Endothelial cell of umbilical vein (primary cell): Measurements from ENCODE around the gene COL7A1. TPM values are rescaled to one million over a fixed set of nuclear protein-coding genes. Genes with fewer than 3 reads are reported as not detected.

Experiments
- BruUV-seq: library from RNA; stranded (reverse); fragments of 400-500 nt; replicated peaks from 2 replicates; lab custom pipeline; 2021; lab: Mats Ljungman, UMichigan
- CTCF ChIA-PET: fragments of 300-600, 350-600 bp; sonication (Branson Sonifier 250); formaldehyde crosslinking; loops from one replicate; lab custom pipeline; 2021; ENCODE audit warnings: antibody characterized with exemption, inconsistent platforms; lab: Charles Lee
- POLR2A ChIA-PET: fragments of 300-600, 350-600 bp; sonication (Branson Sonifier 250); formaldehyde crosslinking; loops from one replicate; lab custom pipeline; 2021; ENCODE audit warnings: antibody characterized with exemption, inconsistent platforms; lab: Charles Lee
- DNase-seq: peaks from one replicate; pipeline ENCODE4 v3.0.0-alpha.2; 2011; ENCODE audit warnings: low read depth, low spot score
- FAIRE-seq: peaks from 2 replicates; lab custom pipeline; 2011; peaks lifted over from hg19 to GRCh38; lab: Jason Lieb, UNC
- H2AFZ ChIP-seq: 2 replicates; pipeline ENCODE4 v1.6.0; 2012; ENCODE audit warnings: low read depth, low read length, control low read depth, inconsistent platforms
- H3K27ac ChIP-seq: 2 replicates; pipeline ENCODE4 v1.5.1; 2011; ENCODE audit warnings: low read depth, mild to moderate bottlenecking, control low read depth, low read length, moderate library complexity; ENCODE audit not compliant: insufficient read depth
- H3K27me3 ChIP-seq, 2 experiments: 2 replicates each; pipeline versions ENCODE4 v1.6.0 to v1.6.1; 2011; ENCODE audit warnings: low read length in 2 of 2, mixed read lengths in 1 of 2; ENCODE audit not compliant: control insufficient read depth in 2 of 2, insufficient read depth in 2 of 2
- H3K36me3 ChIP-seq, 2 experiments: 2 replicates in 1 of 2; 3 replicates in 1 of 2; pipeline ENCODE4 v1.5.1; 2011; ENCODE audit warnings: low read length in 2 of 2, mild to moderate bottlenecking in 1 of 2, moderate library complexity in 1 of 2; ENCODE audit not compliant: control insufficient read depth in 2 of 2, insufficient read depth in 2 of 2; ENCODE audit errors: extremely low read depth in 1 of 2
- H3K4me1 ChIP-seq: 3 replicates; pipeline ENCODE4 v1.5.1; 2011; ENCODE audit warnings: mild to moderate bottlenecking, low read length; ENCODE audit not compliant: control insufficient read depth, insufficient read depth; ENCODE audit errors: extremely low read depth
- H3K4me2 ChIP-seq: 2 replicates; pipeline ENCODE4 v1.6.1; 2011; ENCODE audit warnings: low read length, control low read depth, mixed read lengths; ENCODE audit not compliant: insufficient read depth
- H3K4me3 ChIP-seq, 3 experiments: fragments of 200-600 bp in 1 of 3; sonication (generic), shearing (Covaris generic) in 1 of 3; replicated peaks in 1 of 3; 2 replicates each; pipeline ENCODE4 v1.5.1; 2011 to 2016; ENCODE audit warnings: control low read depth in 3 of 3, low read length in 3 of 3, mild to moderate bottlenecking in 2 of 3, inconsistent platforms in 1 of 3, low read depth in 1 of 3, moderate library complexity in 1 of 3; ENCODE audit not compliant: insufficient read depth in 1 of 3
- H3K79me2 ChIP-seq: 2 replicates; pipeline ENCODE4 v1.6.0; 2012; ENCODE audit warnings: low read length, inconsistent platforms; ENCODE audit not compliant: control insufficient read depth, insufficient read depth
- H3K9ac ChIP-seq: replicated peaks from 2 replicates; pipeline ENCODE3; 2011; ENCODE audit warnings: low read length, control low read depth; ENCODE audit not compliant: insufficient read depth; ENCODE audit errors: extremely low read depth
- H3K9me1 ChIP-seq: replicated peaks from 3 replicates; pipeline ENCODE4 v1.6.0; 2011; ENCODE audit warnings: mild to moderate bottlenecking, low read length; ENCODE audit not compliant: control insufficient read depth, insufficient read depth; ENCODE audit errors: extremely low read depth
- H3K9me3 ChIP-seq: replicated peaks from 2 replicates; pipeline ENCODE4 v1.5.1; 2012; ENCODE audit warnings: low read length, inconsistent platforms; ENCODE audit not compliant: control insufficient read depth, insufficient read depth
- H4K20me1 ChIP-seq: replicated peaks from 2 replicates; pipeline ENCODE3; 2011; ENCODE audit warnings: mild to moderate bottlenecking, low read length; ENCODE audit not compliant: control insufficient read depth, insufficient read depth; ENCODE audit errors: extremely low read depth
- EZH2 ChIP-seq: IDR thresholded peaks from 2 replicates; pipeline ENCODE4 v1.6.1; 2012; ENCODE audit warnings: borderline replicate concordance, low read depth, mild to moderate bottlenecking, moderate library complexity, low read length, inconsistent platforms; ENCODE audit not compliant: severe bottlenecking
- GATA2 ChIP-seq: IDR thresholded peaks from 2 replicates; pipeline ENCODE4 v1.7.0; 2011; ENCODE audit warnings: low read depth, mild to moderate bottlenecking, moderate library complexity, mixed read lengths, low read length; ENCODE audit not compliant: insufficient read length, insufficient read depth
- MAX ChIP-seq: IDR thresholded peaks from 2 replicates; pipeline ENCODE4 v1.6.1; 2011; ENCODE audit not compliant: insufficient read depth, insufficient read length
- MYC ChIP-seq: IDR thresholded peaks from one replicate; pipeline ENCODE4 v1.6.1; 2011; ENCODE audit warnings: mild to moderate bottlenecking, low read depth, low read length
- POLR2A ChIP-seq: IDR thresholded peaks from 2 replicates; pipeline ENCODE4 v1.6.1; 2012; ENCODE audit warnings: low read depth, mild to moderate bottlenecking, control low read depth, low read length
- POLR2AphosphoS5 ChIP-seq: IDR thresholded peaks from 2 replicates; pipeline ENCODE4 v1.6.1; 2012; ENCODE audit warnings: low read depth, mild to moderate bottlenecking, control low read depth, low read length, moderate library complexity; ENCODE audit not compliant: insufficient read depth
- dilution Hi-C: fragments of 300-500 bp; cut with MboI; formaldehyde crosslinking; loops from one replicate; pipeline ENCODE4 v1.15.0; 2019; ENCODE audit warnings: low sequenced_read_pairs; ENCODE audit not compliant: extremely low pct_ligation_motif_present
- intact Hi-C: fragments of 100-400 bp; cut with micrococcal nuclease; formaldehyde crosslinking; loops from one replicate; pipeline ENCODE4 v1.10.0; 2022
- polyA plus RNA-seq, 4 experiments: library from polyadenylated mRNA; depleted of rRNA in 3 of 4; stranded (reverse) in 3 of 4; unstranded in 1 of 4; fragments of >200 nt; gene quantifications; 2 replicates each; pipeline versions ENCODE4 v1.2.1 to v1.2.3, GENCODE V29; 2011 to 2012; ENCODE audit warnings: missing spikeins in 1 of 4
- total RNA-seq: library from RNA; stranded (reverse); gene quantifications from 2 replicates; pipeline ENCODE4 v1.2.3, GENCODE V29; 2021

Gene COL7A1
- total and polyA plus RNA-seq, 2 donors (not counting 3 experiments of a cell fraction or from before 2014, with no cell fraction given): 0.55 to 1.9 TPM

DNA sequence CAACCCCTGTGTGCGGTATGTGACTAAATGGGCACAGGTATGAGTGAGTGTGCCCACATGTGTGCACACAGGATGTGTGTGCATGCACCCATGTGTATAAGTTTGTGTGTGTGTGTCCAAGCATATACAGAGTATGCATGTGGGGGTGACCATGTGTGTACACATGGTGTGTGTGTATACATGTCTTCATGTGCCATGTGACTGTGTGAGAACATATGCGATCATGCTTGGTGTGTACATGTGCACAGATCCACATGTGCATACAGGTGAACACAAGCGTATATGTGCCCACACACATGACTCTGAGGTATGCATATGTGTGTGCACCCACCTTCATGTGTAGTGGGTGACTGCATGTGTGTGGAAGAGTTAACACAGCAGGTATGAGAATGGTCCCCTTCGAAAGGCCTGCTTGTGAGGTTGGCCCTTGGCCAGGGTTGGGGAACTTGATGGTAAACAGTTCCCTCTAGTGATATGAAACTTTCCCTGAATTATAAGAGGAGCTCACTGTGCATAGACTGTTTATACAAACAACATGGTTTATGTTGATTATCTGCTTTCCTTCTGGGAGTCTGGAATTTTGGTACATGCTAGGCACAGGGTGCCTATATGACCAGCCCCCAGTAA is 48.8 kb downstream of the COL7A1 start:
- CTCF ChIA-PET: interaction anchor here (0.8 to 6.0 kb wide), 8 partner anchors 9 to 146 kb away, joined by 3 to 86 read pairs (median 6); a partner anchor contains a TSS
- no peak for DNase-seq
- Histone ChIP-seq H3K9me1 (no peaks in the 10 kb centered on the region), H3K9me3 (no peaks in the 10 kb centered on the region), H3K79me2 (no peaks in the 10 kb centered on the region), H3K36me3 (no peaks in the 10 kb centered on the region), H3K4me2 (no peak overlapping the region), H2AFZ (no peak overlapping the region), H3K27me3 (no peaks in the 10 kb centered on the region), H3K4me3 (no peak overlapping the region), H3K4me1 (peaks cover 3% of the 10 kb centered on the region), H4K20me1 (no peaks in the 10 kb centered on the region), H3K9ac (no peak overlapping the region), H3K27ac (no peak overlapping the region)
- POLR2A ChIA-PET: no interaction called here
- intact Hi-C loops: loop anchor here (1.0 to 10.0 kb wide), 2 partner anchors 73 to 352 kb away; no protein-coding TSS in a partner anchor
- FAIRE-seq: no peak
- TF ChIP-seq MYC (no peak), MAX (peak; percentile 65)
- BruUV-seq: no TSS peak
- dilution Hi-C loops: no loop called here

- dilution Hi-C loops (no loop called here), intact Hi-C loops (loop anchor here (10.0 kb wide), 1 partner anchor 349 kb away; no protein-coding TSS in a partner anchor)
- Histone ChIP-seq H4K20me1 (no peaks in the 10 kb centered on the region), H3K27me3 (no peaks in the 10 kb centered on the region), H3K36me3 (no peaks in the 10 kb centered on the region), H3K4me1 (peaks cover 3% of the 10 kb centered on the region), H3K9me1 (no peaks in the 10 kb centered on the region), H2AFZ (no peak overlapping the region), H3K4me3 (no peak overlapping the region), H3K9me3 (no peaks in the 10 kb centered on the region), H3K4me2 (no peak overlapping the region), H3K79me2 (no peaks in the 10 kb centered on the region), H3K27ac (no peak overlapping the region), H3K9ac (no peak overlapping the region)
- BruUV-seq: no TSS peak
- ChIA-PET POLR2A (no interaction called here), CTCF (interaction anchor here (0.6 to 2.4 kb wide), 2 partner anchors 47 to 108 kb away, joined by 3 to 15 read pairs; no protein-coding TSS in a partner anchor)
- TF ChIP-seq POLR2AphosphoS5: no peak
- TF ChIP-seq MYC: no peak
- TF ChIP-seq POLR2A: no peak
- no peak for TF ChIP-seq EZH2
- no peak for TF ChIP-seq GATA2
- DNase-seq (no peak), FAIRE-seq (no peak)
Measured at GRCh38 chr3:48544141-48544540, 51.0 kb downstream of the COL7A1 start.
